Measurements from ENCODE around the gene PTPN4.

DNA sequence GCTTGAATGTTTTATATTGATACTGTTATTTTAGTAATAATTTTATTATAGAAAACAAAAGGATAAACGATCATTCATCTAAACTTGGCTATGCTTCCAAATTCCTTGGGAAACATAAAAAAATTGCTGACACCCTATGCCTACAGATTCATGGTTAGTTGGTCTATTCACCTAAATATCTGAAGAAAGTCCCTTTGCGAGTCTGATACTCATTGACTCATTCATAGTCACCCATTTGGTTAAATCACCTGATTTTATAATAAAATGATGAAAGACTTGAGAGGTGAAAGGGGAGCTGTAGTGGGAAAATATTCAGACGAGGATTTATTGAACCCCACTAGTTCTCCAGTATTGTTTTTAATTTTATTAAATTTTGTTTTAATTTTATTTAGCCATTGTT, 112.0 kb downstream of the PTPN4 start:
- TF ChIP-seq CTCF (conservative IDR thresholded peaks at IDR 0.05 in 1 of 2, IDR thresholded peaks at IDR 0.05 in 1 of 2; ENCODE audit: extremely low read depth in 1 of 2, insufficient read depth in 1 of 2, low read depth in 1 of 2, low read length in 2 of 2) (no peak), EZH2 (IDR thresholded peaks at IDR 0.05; ENCODE audit: borderline replicate concordance, low read length) (no peak)

Measured in mammary epithelial cell (primary cell).